ENCODE results near the gene GRID1.
"Not testable (repeated sequence)": the region's sequence is repeated elsewhere in the genome, so short reads cannot be mapped to it uniquely, and the experiment has no call there.

Gene GRID1

DNA sequence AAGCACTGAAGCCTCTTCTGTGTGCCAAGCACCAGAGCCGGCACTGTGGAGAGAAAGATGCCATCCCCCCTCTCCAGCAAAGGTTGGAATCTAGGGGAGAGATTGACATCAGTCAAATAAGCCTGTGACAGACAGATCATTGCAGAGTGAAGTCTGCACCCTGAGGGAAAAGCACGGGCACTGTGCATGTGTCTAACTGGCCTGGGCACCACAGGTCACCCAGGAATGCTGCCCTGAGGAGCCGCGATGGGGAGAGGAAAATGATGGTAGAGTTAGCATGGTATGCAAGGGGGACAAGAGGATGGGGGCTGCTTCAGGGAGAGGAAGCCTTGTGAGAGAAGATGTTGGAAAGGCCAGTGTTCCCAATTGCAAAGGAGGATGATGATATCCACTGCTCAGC is 261.0 kb downstream of the GRID1 start:
- DNase-seq (ENCODE audit: low read depth) = no peak

- no peak for DNase-seq (ENCODE audit: low read depth)
Measured at GRCh38 chr10:86105181-86105580, 261.4 kb downstream of the GRID1 start.

DNA sequence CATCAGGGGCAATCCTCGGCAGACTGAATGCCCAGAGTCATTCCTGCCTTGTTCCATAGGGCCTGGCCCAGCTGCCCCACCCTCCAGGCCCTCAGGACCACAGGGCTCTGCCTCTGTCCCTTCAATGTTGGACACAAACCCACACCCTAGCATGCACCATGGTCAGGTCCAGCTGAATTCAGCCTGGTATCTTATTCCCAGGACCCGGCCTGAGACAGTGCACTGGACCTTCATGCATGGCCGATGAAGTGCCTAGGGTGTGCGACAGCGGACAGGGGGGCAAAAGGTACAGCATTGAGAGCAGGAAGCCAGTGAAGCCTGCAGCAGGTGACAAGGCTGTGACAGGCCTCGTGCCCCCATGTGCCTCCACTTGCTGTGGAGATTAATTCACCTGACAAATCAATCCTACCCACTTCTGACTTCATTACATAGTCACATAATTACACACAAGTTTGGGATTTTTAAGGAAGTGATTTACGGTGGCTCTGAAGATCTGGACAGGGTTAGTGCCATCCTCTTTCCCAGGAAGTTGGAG is 261.9 kb downstream of the GRID1 start:
- no peak for DNase-seq (ENCODE audit: low read depth)

DNA sequence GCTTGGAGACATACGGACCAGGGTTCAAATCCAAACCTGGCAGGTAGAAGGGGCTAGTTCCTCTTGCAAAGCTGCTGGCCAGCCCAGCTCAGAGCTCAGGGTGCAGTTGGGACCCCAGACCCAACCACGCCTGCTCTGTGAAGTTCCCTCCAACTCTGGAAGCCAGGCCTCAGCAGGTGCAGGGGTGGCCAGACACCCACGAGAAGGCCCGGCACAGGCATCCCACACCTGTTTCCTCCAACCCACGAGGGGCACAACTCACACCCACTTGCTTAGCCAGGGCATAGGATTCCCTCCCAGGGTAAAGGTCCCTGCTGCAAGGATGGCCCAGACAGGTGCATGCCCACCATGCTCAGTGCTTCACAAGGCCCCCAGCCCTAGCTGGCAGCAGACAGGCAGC is 262.4 kb downstream of the GRID1 start:
- DNase-seq (ENCODE audit: low read depth) = no peak

DNA sequence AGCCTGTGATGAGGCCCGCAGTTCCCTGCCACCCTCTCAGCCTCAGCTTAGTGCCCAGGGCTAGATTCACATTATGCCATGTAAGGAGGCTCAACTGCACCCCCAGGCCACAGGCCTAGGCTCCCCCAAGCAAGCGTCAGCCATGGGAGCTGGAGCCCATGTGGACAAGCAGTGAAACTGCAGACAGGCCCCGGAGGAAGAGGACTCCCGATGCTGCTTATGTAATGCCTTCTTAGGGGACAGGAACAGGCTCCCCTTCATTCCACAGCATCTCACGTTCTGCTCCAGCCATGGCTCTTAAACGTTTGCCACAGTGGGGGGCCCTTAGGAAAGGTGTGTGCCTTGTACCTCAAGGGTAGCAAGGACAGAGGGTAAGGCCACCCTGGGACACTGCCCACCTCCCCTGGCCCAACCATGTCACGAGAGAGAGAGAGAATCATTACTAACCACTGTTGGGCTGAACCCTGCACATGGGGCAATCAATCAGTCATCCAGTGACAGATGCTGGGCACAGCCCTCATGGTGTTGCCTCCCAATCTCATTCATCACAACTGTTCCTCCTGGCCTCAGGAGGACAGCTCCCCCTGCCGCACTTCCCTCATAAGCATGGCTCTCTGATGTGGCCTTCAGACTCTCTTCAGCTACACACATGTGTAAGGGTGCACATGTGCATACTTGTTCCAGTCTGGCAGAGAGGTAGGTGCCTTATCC is 263.0 kb downstream of the GRID1 start:
- DNase-seq (ENCODE audit: low read depth) = no peak

- DNase-seq (ENCODE audit: low read depth) = no peak
Measured at GRCh38 chr10:86102451-86102850, 264.1 kb downstream of the GRID1 start.

DNA sequence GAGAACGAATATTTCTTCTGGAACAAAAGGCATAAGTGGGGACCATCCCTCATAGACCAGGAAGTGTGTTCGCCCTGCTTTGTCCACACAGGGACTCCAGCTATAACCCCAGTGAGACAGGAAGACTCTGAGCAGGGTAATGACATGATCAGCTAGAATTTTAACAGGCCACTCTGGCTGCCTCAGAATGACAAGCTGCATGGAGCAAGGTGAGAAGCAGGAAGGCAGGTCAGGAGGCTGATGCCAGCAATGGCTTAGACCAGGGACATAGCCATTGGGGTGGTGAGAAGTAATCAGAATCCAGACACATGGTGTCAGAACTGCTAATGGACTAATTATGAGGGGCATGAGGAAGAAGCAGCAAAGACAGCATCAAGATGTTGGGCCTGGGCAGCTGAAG is 264.6 kb downstream of the GRID1 start:
- no peak for DNase-seq (ENCODE audit: low read depth)

DNA sequence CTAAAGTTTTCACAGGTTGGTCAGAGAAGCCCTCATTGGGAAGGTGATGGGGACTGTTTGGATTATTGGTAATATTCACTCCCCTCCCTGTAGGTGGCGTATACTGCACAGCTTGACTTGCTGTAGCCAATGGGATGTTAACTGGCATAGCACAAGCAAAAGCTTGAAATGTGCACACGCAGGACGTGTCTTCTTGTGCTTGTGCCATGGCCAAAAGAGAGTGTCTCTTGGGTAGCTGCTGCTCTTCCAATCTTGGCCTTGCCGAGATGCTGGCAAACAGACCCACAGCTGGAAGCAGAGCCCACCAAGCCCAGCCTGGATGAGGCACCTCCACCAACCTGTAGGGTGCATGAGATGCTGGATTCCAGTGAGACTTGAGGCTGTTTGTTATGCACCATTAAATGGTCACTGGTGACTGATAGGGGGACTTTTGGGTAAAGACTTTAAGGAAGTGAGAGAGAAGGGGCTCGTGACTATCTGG is 266.0 kb downstream of the GRID1 start:
- peak; percentile 4 for DNase-seq (ENCODE audit: low read depth)

DNA sequence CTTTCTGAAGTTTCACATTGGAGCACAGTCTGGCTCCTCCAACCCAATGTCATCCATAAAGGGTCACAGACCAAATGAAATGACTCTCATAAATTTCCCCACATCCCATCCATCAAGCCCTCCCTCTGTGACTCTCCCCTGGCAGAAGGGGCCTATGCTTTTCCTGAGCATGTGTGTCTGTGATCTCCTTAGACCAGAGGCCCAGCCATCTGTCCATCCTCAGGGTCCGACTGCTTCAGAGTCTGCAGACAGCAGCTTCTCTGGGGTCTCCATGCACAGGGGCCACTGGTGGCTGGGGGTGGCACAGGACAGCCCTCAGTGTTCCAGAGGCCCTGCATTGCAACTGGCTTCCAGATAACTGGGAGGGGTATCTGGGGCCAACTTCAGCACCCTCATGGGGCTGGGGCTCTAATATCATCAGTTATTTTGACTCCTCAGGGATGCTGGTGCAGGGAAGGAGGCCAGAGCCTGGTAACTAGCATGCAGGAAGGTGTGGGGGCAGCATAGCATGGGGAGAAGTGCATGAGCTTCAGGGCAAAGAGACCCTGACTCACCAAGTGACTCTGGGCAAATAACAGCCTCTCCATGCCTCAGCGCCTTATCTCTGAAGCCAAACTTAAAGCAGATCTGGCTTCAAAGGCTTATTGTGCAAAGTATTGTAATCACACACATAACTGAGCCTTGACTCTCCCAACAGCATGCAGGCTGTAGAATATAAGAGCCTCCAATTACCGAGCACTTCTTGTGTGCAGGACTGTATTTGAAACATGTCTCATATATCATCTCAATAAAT is 266.9 kb downstream of the GRID1 start:
- no peak for DNase-seq (ENCODE audit: low read depth)

DNA sequence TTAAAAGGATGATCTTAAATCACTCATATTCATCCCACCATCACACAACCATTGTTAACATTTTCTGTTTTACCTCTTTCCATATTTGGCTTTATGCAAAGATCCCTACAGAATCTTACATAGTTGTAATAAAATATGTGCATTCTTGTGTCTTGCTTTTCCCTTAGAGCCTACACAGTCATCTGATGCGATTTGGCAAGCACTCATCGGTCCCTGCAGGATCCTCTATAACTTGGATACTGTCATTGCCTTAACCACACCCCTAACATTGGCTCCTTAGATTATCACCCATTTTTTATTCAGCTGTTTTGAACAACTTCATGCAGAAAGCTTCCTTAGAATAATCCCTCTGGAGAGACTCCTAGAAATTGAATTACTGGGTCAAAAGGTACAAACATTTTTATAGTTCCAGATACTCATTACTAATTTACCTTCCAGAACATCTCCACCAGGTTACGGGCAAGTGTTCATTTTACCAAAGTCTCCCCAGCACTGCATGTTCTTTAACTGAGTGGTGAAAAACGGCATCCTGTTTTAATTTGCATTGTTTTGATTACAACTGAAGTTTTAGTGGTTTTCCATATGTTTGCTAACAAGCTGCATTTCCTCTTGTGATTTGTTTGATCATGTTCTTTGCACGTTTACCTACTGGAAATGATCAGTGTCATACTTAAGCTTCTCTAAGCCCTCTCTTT is 268.3 kb downstream of the GRID1 start:
- DNase-seq (ENCODE audit: low read depth) = no peak

DNA sequence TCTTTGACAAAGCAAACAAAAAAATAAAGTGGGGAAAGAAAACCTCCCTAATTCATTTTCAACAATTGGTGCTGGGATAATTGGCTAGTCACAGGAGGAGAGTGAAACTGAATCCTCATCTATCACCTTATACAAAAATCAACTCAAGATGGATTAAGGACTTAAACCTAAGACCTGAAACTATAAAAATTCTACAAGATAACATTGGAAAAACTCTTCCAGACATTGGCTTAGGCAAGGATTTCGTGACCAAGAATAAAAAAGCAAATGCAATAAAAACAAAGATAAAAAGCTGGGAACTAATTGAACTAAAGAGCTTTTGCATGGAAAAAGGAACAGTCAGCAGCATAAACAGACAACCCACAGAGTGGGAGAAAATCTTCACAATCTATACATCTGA is 271.5 kb downstream of the GRID1 start:
- DNase-seq (ENCODE audit: low read depth) = not testable (repeated sequence)

DNA sequence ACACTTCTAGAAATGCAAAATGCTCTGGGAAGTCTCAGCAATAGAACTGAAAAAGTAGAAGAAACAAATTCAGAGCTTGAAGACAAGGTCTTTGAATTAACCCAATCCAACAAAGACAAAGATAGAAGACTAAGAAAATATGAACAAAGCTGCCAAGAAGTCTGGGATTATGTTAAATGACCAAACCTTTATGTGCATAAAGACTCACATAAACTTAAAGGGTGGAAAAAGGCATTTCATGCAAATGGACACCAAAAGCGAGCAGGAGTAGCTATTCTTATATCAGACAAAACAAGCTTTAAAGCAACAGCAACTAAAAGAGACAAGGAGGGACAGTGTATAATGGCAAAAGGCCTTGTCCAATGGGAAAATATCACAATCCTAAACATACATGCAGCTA is 274.3 kb downstream of the GRID1 start:
- not testable (repeated sequence) for DNase-seq (ENCODE audit: low read depth)

GRCh38 chr10:86091216-86091615 is 275.4 kb downstream of the GRID1 start:
- DNase-seq (ENCODE audit: low read depth) = no peak

DNA sequence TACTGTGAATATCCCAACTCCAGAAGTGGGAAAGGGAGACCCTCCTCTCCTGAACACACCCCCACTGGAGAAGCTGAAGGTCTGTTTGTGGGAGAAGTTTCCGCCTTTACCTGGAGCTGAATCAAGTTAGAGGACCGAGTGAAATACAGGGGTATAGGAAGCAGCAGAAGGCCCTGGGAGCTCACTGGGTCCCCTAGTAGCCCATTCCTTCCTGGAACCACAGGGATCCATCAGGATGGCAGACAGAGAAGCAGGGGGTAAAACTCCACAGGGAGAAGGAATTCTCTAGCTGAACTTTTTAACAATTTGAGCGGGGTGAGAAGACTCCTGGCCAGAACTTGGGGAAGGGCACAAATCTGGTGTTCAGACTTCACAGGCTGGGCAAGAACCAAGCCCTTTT is 275.8 kb downstream of the GRID1 start:
- no peak for DNase-seq (ENCODE audit: low read depth)

GRCh38 chr10:86087716-86088115 is 278.9 kb downstream of the GRID1 start:
- DNase-seq (ENCODE audit: low read depth) = no peak

- no peak for DNase-seq (ENCODE audit: low read depth)
Measured at GRCh38 chr10:86086418-86086817, 280.2 kb downstream of the GRID1 start.

DNA sequence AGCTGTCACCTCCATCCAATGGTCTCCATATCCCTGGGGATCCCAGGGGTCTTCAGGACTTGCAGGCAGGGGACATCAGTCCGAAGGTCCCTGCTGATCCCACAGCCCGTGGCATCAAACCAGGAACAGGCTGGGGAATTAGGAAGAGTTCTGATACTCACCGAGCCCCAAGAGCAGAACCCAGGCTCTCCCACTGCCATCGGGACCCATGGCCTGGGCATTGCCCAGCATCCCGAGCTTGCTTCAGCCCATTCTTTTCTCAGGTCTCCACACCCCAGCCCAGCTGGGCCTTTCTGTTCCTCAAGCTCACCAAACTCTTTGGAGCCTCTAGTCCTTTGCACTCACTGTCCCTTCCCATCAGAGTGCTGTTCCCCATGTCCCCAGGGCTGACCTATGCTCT is 280.9 kb downstream of the GRID1 start:
- no peak for DNase-seq (ENCODE audit: low read depth)

- no peak for DNase-seq (ENCODE audit: low read depth)
Measured at GRCh38 chr10:86085136-86085535, 281.5 kb downstream of the GRID1 start.

GRCh38 chr10:86084585-86084984 is 282.0 kb downstream of the GRID1 start:
- DNase-seq (ENCODE audit: low read depth) = no peak

- DNase-seq (ENCODE audit: low read depth) = no peak
Measured at GRCh38 chr10:86083664-86084175, 282.9 kb downstream of the GRID1 start.

GRCh38 chr10:86083206-86083605 is 283.4 kb downstream of the GRID1 start:
- no peak for DNase-seq (ENCODE audit: low read depth)

- DNase-seq (ENCODE audit: low read depth) = no peak
Measured at GRCh38 chr10:86082556-86082955, 284.0 kb downstream of the GRID1 start.

All from stromal cell of bone marrow (primary cell).